SK-N-SH treated with all-trans-retinoic acid at 6 μM for 48 hours (cell line): ENCODE data around the gene EXO1.

Source experiments
- ATAC-seq: fragments of 200-7000 bp; cut with Tn5 transposase; 3 replicates; pipeline ENCODE4 v1.9.1; 2020; ENCODE audit warnings: mild to moderate bottlenecking, moderate library complexity
- BACH2 ChIP-seq: fragments of 250-450 bp; sonication (Bioruptor Pico); IDR thresholded peaks from 2 replicates; pipeline ENCODE4 v1.9.0; 2021; ENCODE audit warnings: mild to moderate bottlenecking, borderline replicate concordance
- CREB5 ChIP-seq: fragments of 250-450 bp; sonication (Bioruptor Pico); IDR thresholded peaks from 2 replicates; pipeline ENCODE4 v1.5.1; 2020; ENCODE audit warnings: low read depth, mild to moderate bottlenecking, moderate library complexity
- CSRNP3 ChIP-seq: fragments of 250-450 bp; sonication (Bioruptor Pico); IDR thresholded peaks from 2 replicates; pipeline ENCODE4 v1.5.1; 2021; ENCODE audit warnings: mild to moderate bottlenecking, moderate library complexity
- ESRRG ChIP-seq: fragments of 250-450 bp; sonication (Bioruptor Pico); IDR thresholded peaks from 2 replicates; pipeline ENCODE4 v1.6.1; 2021; ENCODE audit warnings: mild to moderate bottlenecking
- GLIS3 ChIP-seq: fragments of 250-450 bp; sonication (Bioruptor Pico); IDR thresholded peaks from 2 replicates; pipeline ENCODE4 v1.5.0; 2020; ENCODE audit warnings: mild to moderate bottlenecking, moderate library complexity
- ISL1 ChIP-seq: fragments of 250-450 bp; sonication (Bioruptor Pico); IDR thresholded peaks from 2 replicates; pipeline ENCODE4 v2.1.2; 2022; ENCODE audit warnings: mild to moderate bottlenecking, moderate library complexity
- OSR1 ChIP-seq: fragments of 250-450 bp; sonication (Bioruptor Pico); IDR thresholded peaks from 2 replicates; pipeline ENCODE4 v1.8.0; 2022; ENCODE audit warnings: moderate library complexity, mild to moderate bottlenecking, inconsistent platforms
- PATZ1 ChIP-seq: fragments of 250-450 bp; sonication (Bioruptor Pico); IDR thresholded peaks from 2 replicates; pipeline ENCODE4 v1.8.0; 2020; ENCODE audit warnings: mild to moderate bottlenecking, moderate library complexity, borderline replicate concordance
- POU6F1 ChIP-seq: fragments of 250-450 bp; sonication (Bioruptor Pico); IDR thresholded peaks from 2 replicates; pipeline ENCODE4 v1.8.0; 2021; ENCODE audit warnings: low read depth, mild to moderate bottlenecking, moderate library complexity, borderline replicate concordance
- PPARA ChIP-seq: fragments of 250-450 bp; sonication (Bioruptor Pico); IDR thresholded peaks from 2 replicates; pipeline ENCODE4 v1.5.0; 2020; ENCODE audit warnings: mild to moderate bottlenecking, borderline replicate concordance
- RARB ChIP-seq: fragments of 250-450 bp; sonication (Bioruptor Pico); IDR thresholded peaks from 2 replicates; pipeline ENCODE4 v1.8.0; 2021; ENCODE audit warnings: mild to moderate bottlenecking, moderate library complexity
- SNAI2 ChIP-seq: fragments of 250-450 bp; sonication (Bioruptor Pico); IDR thresholded peaks from 2 replicates; pipeline ENCODE4 v1.5.0; 2020; ENCODE audit warnings: mild to moderate bottlenecking, moderate library complexity
- TCF4 ChIP-seq: fragments of 250-450 bp; sonication (Bioruptor Pico); IDR thresholded peaks from 2 replicates; pipeline ENCODE4 v1.8.0; 2021; ENCODE audit warnings: mild to moderate bottlenecking, moderate library complexity, borderline replicate concordance
- TSHZ2 ChIP-seq: fragments of 250-450 bp; sonication (Bioruptor Pico); IDR thresholded peaks from 2 replicates; pipeline ENCODE4 v1.5.0; 2020; ENCODE audit warnings: mild to moderate bottlenecking, moderate library complexity
- ZC3H10 ChIP-seq: fragments of 250-450 bp; sonication (Bioruptor Pico); IDR thresholded peaks from 2 replicates; pipeline ENCODE4 v1.5.1; 2021; ENCODE audit warnings: mild to moderate bottlenecking, moderate library complexity
- ZFP3 ChIP-seq: fragments of 250-450 bp; sonication (Bioruptor Pico); IDR thresholded peaks from 2 replicates; pipeline ENCODE4 v1.5.0; 2020; ENCODE audit warnings: mild to moderate bottlenecking, moderate library complexity
- ZFP30 ChIP-seq: fragments of 450-650 bp; formaldehyde crosslinking; IDR thresholded peaks from 2 replicates; pipeline ENCODE4 v1.5.0; 2022; ENCODE audit warnings: mild to moderate bottlenecking, moderate library complexity
- ZNF565 ChIP-seq: fragments of 450-650 bp; formaldehyde crosslinking; conservative IDR thresholded peaks from 2 replicates; pipeline ENCODE4 v1.5.0; 2020; ENCODE audit warnings: low read depth, mild to moderate bottlenecking, moderate library complexity
- ZNF70 ChIP-seq: fragments of 450-650 bp; formaldehyde crosslinking; IDR thresholded peaks from 2 replicates; pipeline ENCODE4 v1.5.0; 2020; ENCODE audit warnings: mild to moderate bottlenecking, moderate library complexity
- ZNF8 ChIP-seq: fragments of 450-650 bp; formaldehyde crosslinking; IDR thresholded peaks from 2 replicates; pipeline ENCODE4 v1.5.0; 2020; ENCODE audit warnings: mild to moderate bottlenecking, moderate library complexity

EXO1 gene

GRCh38 chr1:241819340-241819866 is 28.6 kb upstream of the EXO1 start (continued):
- TF ChIP-seq TSHZ2 (CRISPR knock-in tag), result no peak

GRCh38 chr1:241821363-241821762 is 26.6 kb upstream of the EXO1 start:
- no peak for TF ChIP-seq OSR1 (CRISPR knock-in tag)
- TF ChIP-seq ZNF8 (CRISPR knock-in tag), result no peak
- TF ChIP-seq TCF4 (CRISPR knock-in tag), result no peak
- ATAC-seq, result 0 out of 3 replicates have a peak, but pooled peaks have one; percentile 23

GRCh38 chr1:241822846-241823245 is 25.2 kb upstream of the EXO1 start:
- TF ChIP-seq BACH2 (CRISPR knock-in tag) (no peak), ZNF70 (CRISPR knock-in tag) (no peak), ZFP30 (no peak), PATZ1 (CRISPR knock-in tag) (no peak), ZNF565 (no peak), CREB5 (CRISPR knock-in tag) (no peak), ZNF8 (CRISPR knock-in tag) (no peak), OSR1 (CRISPR knock-in tag) (no peak), PPARA (CRISPR knock-in tag) (no peak), TCF4 (CRISPR knock-in tag) (no peak), CSRNP3 (CRISPR knock-in tag) (no peak), GLIS3 (no peak), RARB (no peak), ZC3H10 (CRISPR knock-in tag) (no peak), ESRRG (CRISPR knock-in tag) (no peak), ZFP3 (CRISPR knock-in tag) (no peak)
- no peak for ATAC-seq

GRCh38 chr1:241823925-241824324 is 24.1 kb upstream of the EXO1 start:
- no peak for ATAC-seq

GRCh38 chr1:241825581-241825980 is 22.4 kb upstream of the EXO1 start:
- no peak for TF ChIP-seq ESRRG (CRISPR knock-in tag)
- TF ChIP-seq CSRNP3 (CRISPR knock-in tag), result no peak
- no peak for TF ChIP-seq SNAI2 (CRISPR knock-in tag)
- no peak for TF ChIP-seq ZFP3 (CRISPR knock-in tag)
- no peak for TF ChIP-seq BACH2 (CRISPR knock-in tag)
- no peak for TF ChIP-seq ZNF8 (CRISPR knock-in tag)
- TF ChIP-seq ZC3H10 (CRISPR knock-in tag), result no peak
- no peak for TF ChIP-seq POU6F1 (CRISPR knock-in tag)
- TF ChIP-seq TSHZ2 (CRISPR knock-in tag), result no peak
- TF ChIP-seq TCF4 (CRISPR knock-in tag), result no peak
- no peak for TF ChIP-seq OSR1 (CRISPR knock-in tag)
- no peak for TF ChIP-seq ISL1 (CRISPR knock-in tag)

More at GRCh38 chr1:241823925-241824324, 24.1 kb upstream of the EXO1 start:
- TF ChIP-seq ESRRG (CRISPR knock-in tag) (no peak), GLIS3 (no peak)

More at GRCh38 chr1:241825581-241825980, 22.4 kb upstream of the EXO1 start:
- no peak for ATAC-seq
